GM19025 (cell line): ENCODE measurements around the gene SLC44A1.

Experiments
- ATAC-seq: cut with Tn5 transposase; IDR thresholded peaks from one replicate; pipeline ENCODE4 v1.9.1; 2021; ENCODE audit warnings: mild to moderate bottlenecking, low read depth, moderate library complexity; ENCODE audit not compliant: unreplicated experiment

SLC44A1 gene

DNA sequence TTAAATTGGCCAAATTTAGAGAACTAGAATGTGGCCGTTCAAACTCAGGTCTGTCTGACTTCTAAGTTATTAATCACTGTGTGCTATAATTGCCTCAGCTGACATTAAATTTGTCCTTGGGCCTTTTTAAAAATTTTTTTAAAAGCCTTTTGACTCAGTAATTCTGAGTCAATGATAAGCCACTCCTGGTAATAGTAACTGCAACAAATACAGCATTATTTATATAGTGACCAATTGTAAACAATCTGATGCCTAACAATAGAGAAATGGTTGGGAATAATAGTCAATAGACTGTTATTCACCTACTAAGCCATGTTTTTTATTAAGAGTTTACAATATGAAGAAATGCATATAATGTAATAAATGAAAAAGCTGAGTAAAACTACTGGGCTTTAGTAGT, 132.4 kb downstream of the SLC44A1 start:
- ATAC-seq: no peak

DNA sequence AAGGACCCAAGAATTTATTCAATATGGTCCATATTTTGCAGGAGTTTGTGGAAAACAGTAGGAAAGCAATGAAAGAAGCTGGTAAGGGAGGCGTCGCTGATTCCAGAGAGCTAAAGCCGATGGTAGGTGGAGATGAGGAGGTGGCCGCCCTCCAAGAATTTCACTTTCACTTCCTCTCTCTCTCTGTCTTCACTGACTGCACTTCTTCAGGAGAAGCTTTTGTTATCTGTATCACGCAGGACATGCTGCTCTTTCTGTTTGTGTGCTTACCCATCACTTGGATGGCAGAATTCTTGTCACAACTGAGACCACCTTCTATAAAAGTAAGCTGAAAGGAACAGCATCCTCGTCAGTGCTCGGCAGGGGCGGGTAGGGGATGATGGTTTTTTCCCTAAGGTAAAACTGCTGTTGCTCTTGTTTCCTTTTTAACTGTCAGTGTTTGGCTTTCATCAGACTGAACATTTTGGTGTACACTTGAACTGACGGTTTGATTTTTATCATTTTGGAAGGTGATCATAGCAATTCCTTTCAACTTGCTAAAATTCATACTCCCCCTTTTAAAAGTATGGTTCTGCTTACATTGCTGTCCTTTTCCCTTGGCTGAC, 141.0 kb downstream of the SLC44A1 start:
- peak; percentile 98 for ATAC-seq

DNA sequence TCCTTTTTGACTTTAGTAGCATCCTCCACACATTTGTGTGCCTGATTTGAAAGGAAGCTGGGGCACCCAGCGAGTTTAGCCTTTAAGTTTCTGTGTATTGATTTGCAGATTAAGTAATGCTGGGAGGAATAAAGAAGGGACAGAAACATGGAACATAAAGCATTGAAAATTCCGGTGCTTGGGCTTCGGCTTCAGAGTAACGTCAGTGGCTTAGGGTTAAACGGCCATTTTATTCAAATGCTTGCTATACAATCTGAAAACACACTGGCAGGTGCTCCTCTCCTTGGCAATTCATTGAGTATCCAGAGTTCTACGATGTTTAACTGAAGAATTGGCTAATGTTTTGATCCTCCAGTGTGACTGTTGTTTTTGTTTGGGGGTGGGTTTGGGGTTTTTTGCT, 145.3 kb downstream of the SLC44A1 start:
- ATAC-seq: no peak

DNA sequence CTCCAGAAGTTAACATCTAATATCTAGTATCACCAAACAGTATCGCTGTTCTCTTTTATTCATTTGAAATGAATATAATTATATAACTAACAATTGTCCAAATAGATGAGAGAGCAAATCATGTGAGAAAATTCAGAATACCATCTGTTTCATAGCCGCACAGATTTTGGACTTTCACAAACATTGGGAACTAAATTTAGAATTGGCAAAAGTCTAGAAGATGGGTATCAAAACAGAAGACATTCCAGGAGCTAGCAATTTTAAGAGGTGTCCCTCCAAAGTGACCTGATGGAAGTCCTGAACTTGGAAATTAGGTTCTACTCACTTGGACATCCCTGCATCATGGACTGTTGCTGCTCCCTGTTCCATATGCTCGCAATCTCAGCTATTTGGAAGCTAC, 146.4 kb downstream of the SLC44A1 start:
- ATAC-seq: no peak

DNA sequence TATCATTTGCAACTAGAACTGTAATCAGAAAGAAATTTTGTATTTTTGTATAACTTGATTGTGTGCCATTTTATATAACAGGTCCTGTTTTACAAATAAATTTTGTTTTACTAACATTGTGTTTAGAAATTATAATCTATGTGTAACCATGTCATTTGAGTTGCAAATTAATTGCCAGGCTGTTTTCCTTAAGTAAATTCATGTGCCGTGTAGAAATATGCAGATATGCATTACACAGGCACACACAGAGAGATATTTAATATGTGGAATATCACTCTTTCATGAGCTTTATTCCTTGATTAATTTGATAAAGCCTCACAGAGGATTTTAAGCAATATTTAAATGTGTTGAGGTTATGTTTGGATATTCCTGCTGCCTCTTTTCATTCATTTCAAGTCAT, 146.8 kb downstream of the SLC44A1 start:
- no peak for ATAC-seq

DNA sequence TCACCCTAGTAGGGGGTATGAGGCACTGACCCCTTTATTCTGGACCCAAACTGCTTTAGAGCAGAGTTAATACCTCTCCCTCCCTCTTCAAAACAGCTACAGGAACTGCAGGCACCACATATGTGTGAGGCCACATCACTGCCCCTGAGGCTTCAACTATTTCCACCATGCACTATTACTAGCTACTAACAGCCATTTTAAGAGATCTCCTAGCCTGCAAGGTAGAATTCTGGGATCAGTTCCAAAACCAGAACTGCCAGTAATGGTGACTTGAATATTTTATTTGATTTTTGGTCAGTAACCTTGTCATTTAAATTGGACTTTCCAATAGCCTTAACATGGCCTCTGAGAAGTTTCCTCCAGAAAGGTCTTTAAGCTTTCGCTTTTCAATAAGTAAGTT, 148.1 kb downstream of the SLC44A1 start:
- no peak for ATAC-seq

DNA sequence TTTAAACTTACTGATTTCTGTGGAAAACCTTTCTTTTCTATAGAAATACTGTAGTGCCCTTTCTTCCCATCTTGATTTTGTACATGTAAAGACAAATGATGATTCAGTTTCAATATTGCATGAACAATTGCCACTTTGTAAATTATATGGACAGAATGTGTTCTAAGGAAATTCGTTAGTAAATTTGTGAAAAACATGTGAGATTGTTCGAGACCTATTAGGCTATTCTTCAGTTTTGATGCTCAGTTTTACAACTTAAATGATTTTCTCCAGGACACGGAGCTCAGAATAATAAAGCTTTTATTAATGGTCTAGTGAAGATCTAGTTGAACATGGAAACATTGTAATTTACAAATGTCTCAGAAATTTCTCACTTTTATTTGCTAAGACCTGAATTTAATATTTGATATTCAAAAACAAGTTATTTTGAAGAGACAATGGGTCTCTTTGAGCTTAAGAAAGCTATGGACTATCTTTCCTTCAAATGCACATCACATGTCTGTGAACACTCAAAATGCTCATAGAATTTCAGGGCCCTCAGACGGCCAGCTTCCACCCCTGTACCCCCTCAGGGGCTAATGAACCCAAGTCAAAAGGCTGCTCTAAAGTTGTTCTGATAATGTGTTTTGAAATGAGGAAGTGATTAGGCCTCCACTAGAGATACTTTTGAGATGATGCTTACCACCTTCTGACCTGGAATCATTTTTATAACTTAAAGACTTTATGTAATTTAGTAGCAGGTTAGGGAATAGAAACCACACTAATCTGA, 149.3 kb downstream of the SLC44A1 start:
- ATAC-seq: no peak

DNA sequence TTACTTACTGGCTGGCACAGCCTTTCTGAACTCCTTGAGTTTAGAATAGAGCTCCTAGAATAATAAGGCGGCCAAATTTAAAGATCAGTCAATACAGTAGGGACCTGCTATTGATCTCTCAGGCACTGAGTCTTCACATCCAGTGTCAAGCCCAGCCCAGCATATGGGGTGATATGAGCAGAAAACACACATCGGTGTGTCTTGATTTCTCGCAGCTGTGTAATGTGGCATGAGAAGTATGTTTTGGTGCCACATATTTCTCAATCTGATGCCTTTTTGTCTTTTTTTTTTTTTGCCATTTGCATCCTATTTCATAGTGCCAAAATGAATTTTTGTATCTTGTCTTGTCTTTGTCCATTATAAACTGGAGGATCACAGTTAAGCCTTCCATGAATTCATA, 152.0 kb downstream of the SLC44A1 start:
- ATAC-seq: no peak

DNA sequence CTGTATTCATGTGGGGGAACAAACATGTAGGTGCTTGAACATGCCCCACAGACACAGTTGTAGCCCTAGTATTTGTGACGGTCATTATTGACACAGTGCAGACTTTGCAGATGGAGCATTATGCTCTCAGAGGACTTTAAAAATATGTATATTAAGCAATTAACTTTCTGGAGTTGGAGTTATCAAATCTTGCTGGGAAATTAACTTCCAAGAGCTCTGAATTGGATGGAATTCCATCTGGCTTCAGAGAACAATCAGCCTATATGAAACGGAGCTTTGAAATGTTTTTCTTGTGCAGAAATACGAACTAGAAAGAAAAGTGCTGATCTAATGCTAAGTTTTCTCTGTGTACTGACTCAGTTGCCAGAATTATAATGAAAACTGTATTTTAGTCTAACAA, 152.4 kb downstream of the SLC44A1 start:
- ATAC-seq: no peak

DNA sequence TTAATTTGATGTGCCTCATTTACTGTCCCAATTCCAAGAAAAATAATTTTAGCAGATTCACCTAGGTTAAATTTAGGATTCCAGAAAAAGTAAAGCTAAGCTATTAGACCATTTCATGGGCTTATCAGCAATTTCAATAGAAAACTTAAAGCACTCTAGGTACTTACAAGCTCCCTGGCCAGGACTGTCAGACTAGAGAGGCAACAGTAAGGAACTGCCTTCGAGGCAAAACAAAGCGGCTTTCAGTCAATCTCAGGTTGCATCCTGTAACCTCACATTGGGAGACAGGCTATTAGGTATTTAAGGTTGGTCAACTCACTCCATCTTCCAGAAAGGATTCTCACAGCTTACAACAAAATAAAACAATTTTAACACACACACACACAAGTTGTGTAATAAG, 154.7 kb downstream of the SLC44A1 start:
- ATAC-seq: no peak

DNA sequence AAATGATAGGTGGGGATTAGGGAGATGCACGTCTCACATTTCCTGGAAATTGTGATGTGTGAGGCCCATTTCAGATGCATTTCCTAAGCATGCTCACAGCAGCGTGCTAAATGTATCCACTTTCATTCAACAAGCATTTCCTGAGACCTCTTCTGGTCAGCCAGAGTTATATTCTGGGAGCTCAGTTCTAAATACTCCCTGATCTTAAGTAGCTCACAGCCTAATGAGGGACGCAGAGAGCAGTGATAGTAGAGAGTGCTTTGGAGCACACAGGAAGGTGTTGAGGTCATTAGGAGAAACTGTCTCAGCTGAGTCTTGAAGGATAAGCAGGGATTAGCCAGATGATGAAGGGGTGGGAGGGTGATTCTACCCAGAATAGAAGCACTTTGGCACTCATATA, 157.2 kb downstream of the SLC44A1 start:
- ATAC-seq: no peak

DNA sequence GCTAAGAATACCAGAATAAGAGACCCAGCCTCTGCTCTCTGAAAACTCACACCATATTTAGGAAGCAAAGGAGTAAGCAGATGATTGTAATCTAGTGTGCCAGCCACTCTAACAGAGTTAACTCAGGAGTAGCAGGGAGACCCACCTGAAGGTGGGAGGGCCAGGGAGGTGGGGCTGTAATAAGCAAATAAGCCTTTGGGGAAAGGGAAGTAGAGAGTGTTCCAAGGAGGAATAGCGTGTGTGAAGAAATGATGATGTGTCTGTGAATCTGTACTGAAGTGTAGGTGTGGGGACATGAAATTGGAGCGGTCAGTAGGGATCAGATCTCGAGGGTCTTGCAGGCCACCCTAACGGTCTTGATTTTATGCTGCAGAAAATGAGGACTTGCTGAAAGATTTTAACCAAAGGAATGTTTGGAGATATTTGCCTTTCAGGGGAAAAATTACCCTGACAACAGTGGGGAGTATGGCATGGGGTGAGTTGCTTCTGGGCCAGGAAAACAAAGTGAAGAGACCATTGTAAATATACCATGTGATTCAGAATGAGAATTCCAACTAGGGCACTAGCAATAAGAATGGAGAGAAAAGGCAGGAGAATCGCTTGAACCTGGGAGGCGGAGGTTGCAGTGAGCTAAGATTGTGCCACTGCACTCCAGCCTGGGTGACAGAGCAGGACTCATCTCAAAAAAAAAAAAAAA, 159.2 kb downstream of the SLC44A1 start:
- no peak for ATAC-seq

DNA sequence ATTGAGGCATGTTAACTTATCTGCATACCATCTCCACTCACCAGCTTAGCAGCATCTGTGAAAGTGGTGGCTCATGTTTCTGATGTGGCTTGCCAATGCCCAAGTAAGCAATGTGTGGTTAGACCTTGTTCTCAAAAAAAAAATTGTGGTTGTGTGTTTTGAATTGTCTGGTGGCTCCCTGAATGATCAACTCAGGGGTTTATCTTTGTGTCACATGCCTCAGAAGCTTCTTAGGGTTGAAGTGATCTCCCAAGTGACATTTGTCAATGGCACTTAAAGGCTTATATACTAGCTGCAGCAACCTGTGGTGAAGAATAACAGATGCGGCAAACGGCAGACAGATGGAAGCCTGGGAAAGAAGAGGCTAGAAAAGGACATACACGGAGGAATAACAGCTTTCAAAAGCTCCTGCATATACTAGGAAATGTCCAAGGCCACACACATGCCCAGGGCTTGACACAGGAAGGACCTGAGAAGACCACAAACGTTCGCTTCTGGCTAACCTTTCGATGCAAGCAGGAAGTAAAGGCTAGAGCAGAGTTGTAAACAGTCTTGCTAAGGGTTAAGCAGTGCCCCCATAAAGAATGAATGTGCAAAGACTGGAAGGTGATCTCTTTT, 161.2 kb downstream of the SLC44A1 start:
- peak; percentile 95 for ATAC-seq

DNA sequence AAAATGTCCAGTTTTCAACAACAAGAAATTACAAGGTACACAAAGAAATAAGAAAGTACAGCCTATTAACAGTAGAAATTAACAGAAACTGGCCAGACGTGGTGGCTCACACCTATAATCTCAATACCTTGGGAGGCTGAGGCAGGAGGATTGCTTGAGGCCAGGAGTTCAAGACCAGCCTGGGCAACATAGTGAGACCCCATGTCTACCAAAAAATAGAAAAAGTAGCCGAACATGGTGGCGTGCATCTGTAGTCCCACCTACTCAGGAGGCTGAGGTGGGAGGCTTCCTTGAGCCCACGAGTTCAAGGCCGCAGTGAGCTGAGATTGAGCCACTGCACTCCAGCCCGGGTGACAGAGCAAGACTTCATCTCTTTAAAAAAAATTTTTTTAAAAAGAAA, 161.9 kb downstream of the SLC44A1 start:
- no peak for ATAC-seq

DNA sequence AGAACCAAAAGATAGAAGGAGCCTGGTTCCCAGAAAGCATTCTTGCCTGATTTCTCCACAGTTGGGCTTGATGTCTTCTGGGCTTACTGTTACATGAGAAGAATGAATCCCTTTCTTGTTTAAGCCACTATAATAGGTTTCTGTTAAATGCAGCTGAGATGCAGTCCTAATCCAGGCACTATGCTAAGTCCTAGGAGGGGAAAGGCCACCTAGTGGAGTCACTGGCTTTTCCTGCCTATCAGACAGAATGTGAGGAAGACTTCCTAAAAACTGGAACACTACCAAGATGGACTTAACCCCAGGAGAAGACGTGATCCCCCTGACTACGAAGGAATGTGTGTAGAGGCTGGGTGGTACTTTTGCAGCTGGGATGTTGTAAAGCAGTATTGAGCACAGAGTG, 169.1 kb downstream of the SLC44A1 start:
- ATAC-seq: no peak

DNA sequence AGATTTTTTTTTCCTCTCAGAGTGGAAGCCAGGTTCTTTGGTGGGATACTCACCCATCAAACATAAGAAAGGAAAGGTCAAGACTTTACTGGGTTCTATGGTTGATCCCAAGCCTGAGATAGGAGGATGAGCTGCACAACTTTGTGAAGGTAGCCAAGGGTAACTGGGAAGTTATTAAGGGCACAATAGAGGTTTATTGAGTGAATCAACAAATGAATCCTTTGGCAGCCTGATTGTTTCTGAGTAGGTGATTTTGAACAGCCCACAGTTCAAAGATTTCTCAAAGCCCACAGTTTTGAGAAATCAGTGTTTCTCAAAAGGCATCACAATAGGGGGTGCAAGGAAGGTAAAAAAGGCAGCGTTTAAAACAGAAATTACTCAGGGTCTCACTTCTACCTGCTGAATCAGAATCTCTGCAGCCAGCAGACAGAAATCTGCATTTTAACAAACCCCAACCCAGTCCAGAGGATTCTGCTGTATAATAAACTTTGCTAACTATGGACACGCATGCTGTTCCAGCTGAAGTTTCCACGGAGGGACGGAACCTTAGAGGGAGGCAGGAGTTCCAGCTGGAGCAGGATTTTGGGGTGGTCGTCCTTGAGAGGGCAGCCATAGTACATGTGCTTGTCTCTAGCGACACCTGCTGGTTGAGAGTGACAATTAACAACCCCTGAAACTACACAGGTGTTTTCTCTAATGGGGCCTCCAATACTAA, 170.7 kb downstream of the SLC44A1 start:
- ATAC-seq: no peak

DNA sequence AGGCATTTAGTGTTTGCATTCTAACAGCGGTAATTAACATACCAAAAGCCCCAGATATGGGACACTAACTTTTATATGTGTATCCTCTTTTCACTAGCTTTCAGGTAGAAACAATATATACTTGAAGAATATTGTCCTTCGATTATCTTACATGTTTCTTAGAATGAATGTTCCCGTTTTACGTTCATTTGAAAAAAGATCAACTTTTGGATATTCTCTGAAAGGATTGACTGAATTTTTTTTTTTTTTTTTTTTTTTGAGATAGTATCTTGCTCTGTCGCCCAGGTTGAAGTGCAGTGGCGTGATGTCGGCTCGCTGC, 171.2 kb downstream of the SLC44A1 start:
- no peak for ATAC-seq

DNA sequence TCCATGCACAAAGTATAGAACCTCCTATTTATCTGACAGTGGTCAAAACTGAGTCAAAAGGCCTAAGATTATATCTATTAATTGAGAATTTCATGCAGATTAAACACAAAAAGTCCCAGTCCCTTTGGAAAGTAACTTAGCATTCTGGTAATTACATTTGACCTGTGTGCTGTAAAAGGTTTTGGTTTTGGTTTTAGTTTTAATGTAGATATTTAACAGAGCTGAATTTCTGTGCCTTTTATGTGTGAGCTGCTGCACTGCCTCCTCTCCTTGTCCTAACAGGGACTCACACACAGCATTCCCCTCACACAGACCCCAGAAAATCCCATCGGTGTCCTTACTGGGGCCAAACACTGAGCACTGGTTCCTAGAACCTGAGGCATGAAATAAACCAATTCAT, 172.4 kb downstream of the SLC44A1 start:
- ATAC-seq: peak; percentile 74

DNA sequence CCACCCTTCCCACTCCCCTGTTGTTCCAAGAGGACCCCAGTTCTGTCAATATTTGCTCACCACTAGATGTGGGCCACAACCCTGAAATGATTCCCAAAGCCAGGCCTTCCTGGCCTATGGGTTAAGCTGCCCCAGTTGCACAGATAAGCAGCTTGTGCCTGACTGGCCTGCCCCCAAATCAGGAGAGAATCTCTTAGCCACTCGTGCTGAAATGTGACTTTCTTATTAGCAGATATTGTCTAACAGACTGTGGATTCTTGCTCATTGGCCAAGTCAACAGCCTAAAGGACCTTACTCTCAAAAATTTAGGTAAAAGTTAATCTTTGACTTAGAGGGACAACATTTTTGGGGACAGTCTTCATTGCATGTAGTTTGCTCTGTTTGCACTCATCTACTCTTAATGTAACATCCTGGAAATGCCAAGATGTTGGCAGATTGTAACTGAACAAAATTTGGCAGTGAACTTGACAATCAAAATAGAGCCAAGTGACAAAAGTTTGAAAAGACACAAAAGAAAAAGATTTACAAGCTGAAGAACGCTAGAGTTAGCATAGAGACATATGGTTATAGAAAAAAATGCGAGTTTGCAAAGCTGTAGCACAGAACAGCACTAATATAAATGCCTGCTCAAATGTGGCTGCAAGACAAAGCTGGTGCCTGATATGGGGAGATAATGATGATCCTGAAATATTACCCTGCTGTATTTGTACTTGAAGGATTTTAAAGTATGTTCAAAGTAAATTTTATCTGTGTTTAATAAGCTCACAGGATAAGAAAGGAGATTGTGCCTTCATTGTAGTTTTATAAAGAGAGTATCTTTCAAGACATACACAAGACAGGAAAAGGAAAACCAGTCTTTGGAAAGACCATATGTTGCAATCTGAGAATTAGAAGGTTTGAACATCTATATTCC, 174.4 kb downstream of the SLC44A1 start:
- ATAC-seq: no peak
